Endothelial cell of umbilical vein (primary cell): ENCODE measurements around the gene TXK. TPM values are rescaled to one million over a fixed set of nuclear protein-coding genes. Genes with fewer than 3 reads are reported as not detected.

ENCODE experiments used
- BruUV-seq: library from RNA; stranded (reverse); fragments of 400-500 nt; replicated peaks from 2 replicates; lab custom pipeline; 2021; lab: Mats Ljungman, UMichigan
- CTCF ChIA-PET: fragments of 300-600, 350-600 bp; sonication (Branson Sonifier 250); formaldehyde crosslinking; loops from one replicate; lab custom pipeline; 2021; ENCODE audit warnings: antibody characterized with exemption, inconsistent platforms; lab: Charles Lee
- POLR2A ChIA-PET: fragments of 300-600, 350-600 bp; sonication (Branson Sonifier 250); formaldehyde crosslinking; loops from one replicate; lab custom pipeline; 2021; ENCODE audit warnings: antibody characterized with exemption, inconsistent platforms; lab: Charles Lee
- DNase-seq: peaks from one replicate; pipeline ENCODE4 v3.0.0-alpha.2; 2011; ENCODE audit warnings: low read depth, low spot score
- FAIRE-seq: peaks from 2 replicates; lab custom pipeline; 2011; peaks lifted over from hg19 to GRCh38; lab: Jason Lieb, UNC
- H2AFZ ChIP-seq: 2 replicates; pipeline ENCODE4 v1.6.0; 2012; ENCODE audit warnings: low read depth, low read length, control low read depth, inconsistent platforms
- H3K27ac ChIP-seq: 2 replicates; pipeline ENCODE4 v1.5.1; 2011; ENCODE audit warnings: low read depth, mild to moderate bottlenecking, control low read depth, low read length, moderate library complexity; ENCODE audit not compliant: insufficient read depth
- H3K27me3 ChIP-seq, 2 experiments: 2 replicates each; pipeline versions ENCODE4 v1.6.0 to v1.6.1; 2011; ENCODE audit warnings: low read length in 2 of 2, mixed read lengths in 1 of 2; ENCODE audit not compliant: control insufficient read depth in 2 of 2, insufficient read depth in 2 of 2
- H3K36me3 ChIP-seq, 2 experiments: 2 replicates in 1 of 2; 3 replicates in 1 of 2; pipeline ENCODE4 v1.5.1; 2011; ENCODE audit warnings: low read length in 2 of 2, mild to moderate bottlenecking in 1 of 2, moderate library complexity in 1 of 2; ENCODE audit not compliant: control insufficient read depth in 2 of 2, insufficient read depth in 2 of 2; ENCODE audit errors: extremely low read depth in 1 of 2
- H3K4me1 ChIP-seq: 3 replicates; pipeline ENCODE4 v1.5.1; 2011; ENCODE audit warnings: mild to moderate bottlenecking, low read length; ENCODE audit not compliant: control insufficient read depth, insufficient read depth; ENCODE audit errors: extremely low read depth
- H3K4me2 ChIP-seq: 2 replicates; pipeline ENCODE4 v1.6.1; 2011; ENCODE audit warnings: low read length, control low read depth, mixed read lengths; ENCODE audit not compliant: insufficient read depth
- H3K4me3 ChIP-seq, 3 experiments: fragments of 200-600 bp in 1 of 3; sonication (generic), shearing (Covaris generic) in 1 of 3; replicated peaks in 1 of 3; 2 replicates each; pipeline ENCODE4 v1.5.1; 2011 to 2016; ENCODE audit warnings: control low read depth in 3 of 3, low read length in 3 of 3, mild to moderate bottlenecking in 2 of 3, inconsistent platforms in 1 of 3, low read depth in 1 of 3, moderate library complexity in 1 of 3; ENCODE audit not compliant: insufficient read depth in 1 of 3
- H3K79me2 ChIP-seq: 2 replicates; pipeline ENCODE4 v1.6.0; 2012; ENCODE audit warnings: low read length, inconsistent platforms; ENCODE audit not compliant: control insufficient read depth, insufficient read depth
- H3K9ac ChIP-seq: replicated peaks from 2 replicates; pipeline ENCODE3; 2011; ENCODE audit warnings: low read length, control low read depth; ENCODE audit not compliant: insufficient read depth; ENCODE audit errors: extremely low read depth
- H3K9me1 ChIP-seq: replicated peaks from 3 replicates; pipeline ENCODE4 v1.6.0; 2011; ENCODE audit warnings: mild to moderate bottlenecking, low read length; ENCODE audit not compliant: control insufficient read depth, insufficient read depth; ENCODE audit errors: extremely low read depth
- H3K9me3 ChIP-seq: replicated peaks from 2 replicates; pipeline ENCODE4 v1.5.1; 2012; ENCODE audit warnings: low read length, inconsistent platforms; ENCODE audit not compliant: control insufficient read depth, insufficient read depth
- H4K20me1 ChIP-seq: replicated peaks from 2 replicates; pipeline ENCODE3; 2011; ENCODE audit warnings: mild to moderate bottlenecking, low read length; ENCODE audit not compliant: control insufficient read depth, insufficient read depth; ENCODE audit errors: extremely low read depth
- CTCF ChIP-seq, 2 donors: IDR thresholded peaks; 1 replicate in 1 of 2; 2 replicates in 1 of 2; pipeline ENCODE4 v1.5.1; 2011; ENCODE audit warnings: low read length in 2 of 2, mild to moderate bottlenecking in 2 of 2, moderate library complexity in 2 of 2, control low read depth in 1 of 2, inconsistent platforms in 1 of 2, low read depth in 1 of 2; ENCODE audit not compliant: insufficient read depth in 1 of 2; ENCODE audit errors: extremely low read depth in 1 of 2
- EZH2 ChIP-seq: IDR thresholded peaks from 2 replicates; pipeline ENCODE4 v1.6.1; 2012; ENCODE audit warnings: borderline replicate concordance, low read depth, mild to moderate bottlenecking, moderate library complexity, low read length, inconsistent platforms; ENCODE audit not compliant: severe bottlenecking
- FOS ChIP-seq: IDR thresholded peaks from 2 replicates; pipeline ENCODE4 v1.6.1; 2011; ENCODE audit warnings: mild to moderate bottlenecking, low read length, moderate library complexity, borderline replicate concordance; ENCODE audit not compliant: insufficient read depth
- GATA2 ChIP-seq: IDR thresholded peaks from 2 replicates; pipeline ENCODE4 v1.7.0; 2011; ENCODE audit warnings: low read depth, mild to moderate bottlenecking, moderate library complexity, mixed read lengths, low read length; ENCODE audit not compliant: insufficient read length, insufficient read depth
- JUN ChIP-seq: IDR thresholded peaks from 2 replicates; pipeline ENCODE4 v1.6.1; 2011; ENCODE audit warnings: borderline replicate concordance, low read depth; ENCODE audit not compliant: insufficient read length, insufficient read depth
- MAX ChIP-seq: IDR thresholded peaks from 2 replicates; pipeline ENCODE4 v1.6.1; 2011; ENCODE audit not compliant: insufficient read depth, insufficient read length
- POLR2AphosphoS5 ChIP-seq: IDR thresholded peaks from 2 replicates; pipeline ENCODE4 v1.6.1; 2012; ENCODE audit warnings: low read depth, mild to moderate bottlenecking, control low read depth, low read length, moderate library complexity; ENCODE audit not compliant: insufficient read depth
- dilution Hi-C: fragments of 300-500 bp; cut with MboI; formaldehyde crosslinking; loops from one replicate; pipeline ENCODE4 v1.15.0; 2019; ENCODE audit warnings: low sequenced_read_pairs; ENCODE audit not compliant: extremely low pct_ligation_motif_present
- intact Hi-C: fragments of 100-400 bp; cut with micrococcal nuclease; formaldehyde crosslinking; loops from one replicate; pipeline ENCODE4 v1.10.0; 2022
- polyA plus RNA-seq, 4 experiments: library from polyadenylated mRNA; depleted of rRNA in 3 of 4; stranded (reverse) in 3 of 4; unstranded in 1 of 4; fragments of >200 nt; gene quantifications; 2 replicates each; pipeline versions ENCODE4 v1.2.1 to v1.2.3, GENCODE V29; 2011 to 2012; ENCODE audit warnings: missing spikeins in 1 of 4
- total RNA-seq: library from RNA; stranded (reverse); gene quantifications from 2 replicates; pipeline ENCODE4 v1.2.3, GENCODE V29; 2021

Gene TXK
- total and polyA plus RNA-seq, 2 donors (not counting 3 experiments of a cell fraction or from before 2014, with no cell fraction given), result 0.26 to 0.97 TPM

GRCh38 chr4:48079972-48080391, 54.1 kb downstream of the TXK start:
- Histone ChIP-seq H3K27ac (peak overlapping the region; percentile 37), H4K20me1 (no peaks in the 10 kb centered on the region), H3K9ac (peak overlapping the region; percentile 45), H3K9me1 (no peaks in the 10 kb centered on the region), H3K79me2 (no peaks in the 10 kb centered on the region), H3K9me3 (no peaks in the 10 kb centered on the region), H3K4me2 (peak overlapping the region; percentile 74), H3K4me3 (peak overlapping the region in 1 of 3 experiments; percentile 38), H3K4me1 (peaks cover 28% of the 10 kb centered on the region), H3K27me3 (no peaks in the 10 kb centered on the region), H2AFZ (peak overlapping the region; percentile 48), H3K36me3 (no peaks in the 10 kb centered on the region)
- dilution Hi-C loops, result no loop called here
- ChIA-PET POLR2A (no interaction called here), CTCF (interaction anchor here (0.6 to 1.9 kb wide), 4 partner anchors 45 to 145 kb away, joined by 3 to 10 read pairs (median 3); no protein-coding TSS in a partner anchor)
- intact Hi-C loops, result loop anchor here (1.0 kb wide), 1 partner anchor 64 kb away; the partner anchor contains the start of genes CNGA1 and NIPAL1
- no TSS peak for BruUV-seq
- peak; percentile 72 for DNase-seq
- FAIRE-seq, result no peak
- no peak for TF ChIP-seq EZH2
- peak; percentile 77 for TF ChIP-seq POLR2AphosphoS5
- no peak for TF ChIP-seq CTCF (IDR thresholded peaks at IDR 0.05; ENCODE audit: extremely low read depth in 1 of 2, insufficient read depth in 1 of 2, low read depth in 1 of 2, low read length in 2 of 2)
- peak; percentile 97 for TF ChIP-seq GATA2
- TF ChIP-seq FOS, result peak; percentile 62
- no peak for TF ChIP-seq MAX
- peak; percentile 79 for TF ChIP-seq JUN
